HFF-Myc (cell line): ENCODE data around the gene RERE.

Experiments
- DNase-seq: peaks from one replicate; pipeline ENCODE4 v3.0.0-alpha.2; 2011; ENCODE audit warnings: low read depth; ENCODE audit errors: extremely low read depth
- H3K4me3 ChIP-seq: replicated peaks from 2 replicates; pipeline ENCODE4 v1.5.1; 2011; ENCODE audit warnings: low read depth, mild to moderate bottlenecking, control low read depth, low read length
- CTCF ChIP-seq: IDR thresholded peaks from 2 replicates; pipeline ENCODE4 v1.5.1; 2012; ENCODE audit warnings: mild to moderate bottlenecking, low read depth, low read length, control low read depth; ENCODE audit errors: missing control alignments

Gene RERE

DNA sequence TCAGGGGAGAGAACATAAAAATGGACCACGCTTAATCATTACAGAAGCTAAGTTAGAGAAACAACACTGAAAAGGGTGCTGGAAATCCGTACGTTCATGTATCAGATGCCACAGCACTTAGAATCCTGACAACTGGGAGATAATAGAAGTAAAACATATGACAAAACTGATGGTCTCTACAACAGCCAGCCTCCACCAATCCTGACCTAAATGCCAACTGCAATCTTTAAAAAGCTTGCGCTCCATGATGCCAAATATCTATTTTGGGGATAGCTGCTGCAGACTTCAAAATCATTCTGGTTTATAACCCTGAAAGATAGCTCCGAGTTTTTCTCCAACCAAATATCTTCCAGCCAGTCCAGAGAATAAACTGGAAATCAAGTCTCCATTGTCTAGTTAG, 178.3 kb downstream of the RERE start:
- no peak for TF ChIP-seq CTCF
- H3K4me3 ChIP-seq = no peak overlapping the region
- no peak for DNase-seq

GRCh38 chr1:8633741-8634501, 183.5 kb downstream of the RERE start:
- no peak for TF ChIP-seq CTCF
- DNase-seq = no peak
- H3K4me3 ChIP-seq = no peak overlapping the region

GRCh38 chr1:8632102-8632501, 185.3 kb downstream of the RERE start:
- no peak for DNase-seq
- no peak for TF ChIP-seq CTCF
- H3K4me3 ChIP-seq = no peak overlapping the region

DNA sequence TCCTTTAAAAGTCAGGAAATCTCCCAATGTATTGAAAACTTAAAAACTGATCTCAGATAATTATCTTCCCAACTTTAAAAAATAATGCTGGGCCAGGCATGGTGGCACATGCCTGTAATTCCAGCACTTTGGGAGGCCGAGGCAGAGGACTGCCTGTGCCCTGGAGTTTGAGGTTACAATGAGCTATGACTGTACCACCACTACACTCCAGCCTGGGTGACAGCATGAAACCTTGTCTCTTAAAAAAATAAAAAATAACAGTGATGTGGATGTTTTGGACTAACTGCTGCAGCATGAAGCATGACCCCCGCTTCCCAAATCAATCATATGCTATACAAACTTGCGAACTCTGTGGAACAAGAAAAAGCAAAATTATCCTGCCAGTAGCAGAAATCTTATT, 186.3 kb downstream of the RERE start:
- DNase-seq = no peak
- TF ChIP-seq CTCF = no peak
- no peak overlapping the region for H3K4me3 ChIP-seq

- DNase-seq = no peak
- no peak for TF ChIP-seq CTCF
- no peak overlapping the region for H3K4me3 ChIP-seq
These were observed 188.0 kb downstream of the RERE start for GRCh38 chr1:8629241-8630091.

GRCh38 chr1:8628606-8629005, 188.8 kb downstream of the RERE start:
- no peak for TF ChIP-seq CTCF
- DNase-seq = no peak
- H3K4me3 ChIP-seq = no peak overlapping the region
